DND-41 (cell line): ENCODE results near the gene SMIM43.

Experiments used
- ATAC-seq: fragments of 200-7000 bp; cut with Tn5 transposase; 3 replicates; pipeline ENCODE4 v1.9.1; 2021; ENCODE audit warnings: low read depth; ENCODE audit not compliant: insufficient read depth
- DNase-seq: peaks from one replicate; pipeline ENCODE4 v3.0.0-alpha.2; 2020
- H2AFZ ChIP-seq: 2 replicates; pipeline ENCODE4 v1.6.0; 2012; ENCODE audit warnings: low read depth, low read length
- H3K27ac ChIP-seq: 2 replicates; pipeline ENCODE4 v1.5.1; 2012; ENCODE audit warnings: low read length, inconsistent platforms
- H3K27me3 ChIP-seq: fragments of 200-600 bp; sonication (generic); 2 replicates; pipeline ENCODE4 v1.6.0; 2012; ENCODE audit warnings: low read length, mild to moderate bottlenecking, inconsistent platforms; ENCODE audit not compliant: insufficient read depth, poor library complexity
- H3K36me3 ChIP-seq: 2 replicates; pipeline ENCODE4 v1.5.1; 2012; ENCODE audit warnings: low read length, inconsistent platforms; ENCODE audit not compliant: insufficient read depth
- H3K4me1 ChIP-seq: 2 replicates; pipeline ENCODE4 v1.5.1; 2012; ENCODE audit warnings: mild to moderate bottlenecking, low read length; ENCODE audit not compliant: insufficient read depth
- H3K4me2 ChIP-seq: 2 replicates; pipeline ENCODE4 v1.6.0; 2012; ENCODE audit warnings: mild to moderate bottlenecking, moderate library complexity, low read length, inconsistent platforms; ENCODE audit not compliant: insufficient read depth
- H3K4me3 ChIP-seq, 2 experiments: fragments of 200-600 bp in 1 of 2; shearing (Covaris generic) in 1 of 2; 2 replicates each; pipeline ENCODE4 v1.5.1; 2012 to 2016; ENCODE audit warnings: inconsistent platforms in 2 of 2, low read length in 2 of 2, mild to moderate bottlenecking in 2 of 2, low read depth in 1 of 2, moderate library complexity in 1 of 2
- H3K79me2 ChIP-seq: 2 replicates; pipeline ENCODE4 v1.6.0; 2012; ENCODE audit warnings: low read length, inconsistent platforms; ENCODE audit not compliant: insufficient read depth
- H3K9ac ChIP-seq: 2 replicates; pipeline ENCODE4 v1.6.0; 2012; ENCODE audit warnings: low read depth, mild to moderate bottlenecking, inconsistent platforms, low read length, moderate library complexity
- H3K9me3 ChIP-seq: 2 replicates; pipeline ENCODE4 v1.5.1; 2012; ENCODE audit warnings: low read length, moderate library complexity, mild to moderate bottlenecking, inconsistent platforms; ENCODE audit not compliant: insufficient read depth, severe bottlenecking
- H4K20me1 ChIP-seq: 2 replicates; pipeline ENCODE4 v1.6.0; 2012; ENCODE audit warnings: low read length; ENCODE audit not compliant: insufficient read depth
- CTCF ChIP-seq: IDR thresholded peaks from 2 replicates; pipeline ENCODE4 v1.5.1; 2012; ENCODE audit warnings: borderline replicate concordance, low read length, moderate library complexity, mild to moderate bottlenecking; ENCODE audit not compliant: poor library complexity, severe bottlenecking; ENCODE audit errors: extremely low read depth
- EZH2 ChIP-seq: IDR thresholded peaks from 3 replicates; pipeline ENCODE4 v1.6.1; 2012; ENCODE audit warnings: borderline replicate concordance, low read depth, mild to moderate bottlenecking, moderate library complexity, low read length, inconsistent platforms; ENCODE audit not compliant: severe bottlenecking

Gene SMIM43

DNA sequence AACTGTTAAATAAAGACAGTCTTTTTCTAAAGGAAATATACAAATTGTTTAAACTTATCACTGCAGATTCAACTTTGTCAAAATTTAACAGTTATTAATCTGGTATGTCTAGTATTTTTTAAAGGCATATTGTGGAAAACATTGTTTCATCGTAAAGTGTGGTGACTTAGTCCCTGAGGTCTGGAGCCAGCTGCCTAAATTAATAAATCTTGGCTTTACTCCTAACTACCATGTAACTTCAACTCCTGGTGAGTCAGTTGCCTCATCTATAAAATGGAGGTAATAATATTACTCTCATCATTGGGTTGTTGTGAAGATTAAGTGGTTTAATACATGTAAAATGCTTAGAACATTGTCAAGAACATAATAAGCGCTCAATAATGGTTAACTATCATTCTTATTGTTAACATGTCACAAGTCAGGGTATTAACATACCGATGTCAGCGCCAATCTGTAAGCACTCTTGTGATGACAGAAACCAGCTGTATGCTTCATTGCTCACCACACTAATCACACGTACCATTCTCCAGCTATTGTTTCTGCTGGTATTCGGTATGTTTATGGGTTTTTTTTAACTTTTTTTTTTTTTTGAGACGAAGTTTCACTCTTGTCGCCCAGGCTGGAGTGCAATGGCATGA lies 14.1 kb upstream of the SMIM43 start:
- no peak overlapping the region for H3K9ac ChIP-seq
- ATAC-seq, result no peak
- no peaks in the 10 kb centered on the region for H3K4me1 ChIP-seq
- no peaks in the 10 kb centered on the region for H3K36me3 ChIP-seq
- H3K4me2 ChIP-seq, result no peak overlapping the region
- H2AFZ ChIP-seq, result no peak overlapping the region
- H3K9me3 ChIP-seq, result no peaks in the 10 kb centered on the region
- H3K4me3 ChIP-seq, result no peak overlapping the region
- no peaks in the 10 kb centered on the region for H3K27me3 ChIP-seq
- H3K27ac ChIP-seq, result no peak overlapping the region
- H4K20me1 ChIP-seq, result no peaks in the 10 kb centered on the region
- no peaks in the 10 kb centered on the region for H3K79me2 ChIP-seq
- no peak for DNase-seq
- TF ChIP-seq EZH2, result no peak
- TF ChIP-seq CTCF, result no peak

GRCh38 chr4:121777625-121778024 lies 12.7 kb upstream of the SMIM43 start:
- no peak for TF ChIP-seq CTCF
- TF ChIP-seq EZH2, result no peak
- no peaks in the 10 kb centered on the region for H3K79me2 ChIP-seq
- no peak overlapping the region for H3K27ac ChIP-seq
- H4K20me1 ChIP-seq, result no peaks in the 10 kb centered on the region
- H3K36me3 ChIP-seq, result no peaks in the 10 kb centered on the region
- no peaks in the 10 kb centered on the region for H3K27me3 ChIP-seq
- ATAC-seq (no peak), DNase-seq (no peak)
- peaks cover 3% of the 10 kb centered on the region; the same call in 1 of the 2 replicates for H3K4me1 ChIP-seq
- H3K4me3 ChIP-seq, result no peak overlapping the region
- H3K9ac ChIP-seq, result no peak overlapping the region
- no peak overlapping the region for H2AFZ ChIP-seq
- no peak overlapping the region for H3K4me2 ChIP-seq
- H3K9me3 ChIP-seq, result no peaks in the 10 kb centered on the region

DNA sequence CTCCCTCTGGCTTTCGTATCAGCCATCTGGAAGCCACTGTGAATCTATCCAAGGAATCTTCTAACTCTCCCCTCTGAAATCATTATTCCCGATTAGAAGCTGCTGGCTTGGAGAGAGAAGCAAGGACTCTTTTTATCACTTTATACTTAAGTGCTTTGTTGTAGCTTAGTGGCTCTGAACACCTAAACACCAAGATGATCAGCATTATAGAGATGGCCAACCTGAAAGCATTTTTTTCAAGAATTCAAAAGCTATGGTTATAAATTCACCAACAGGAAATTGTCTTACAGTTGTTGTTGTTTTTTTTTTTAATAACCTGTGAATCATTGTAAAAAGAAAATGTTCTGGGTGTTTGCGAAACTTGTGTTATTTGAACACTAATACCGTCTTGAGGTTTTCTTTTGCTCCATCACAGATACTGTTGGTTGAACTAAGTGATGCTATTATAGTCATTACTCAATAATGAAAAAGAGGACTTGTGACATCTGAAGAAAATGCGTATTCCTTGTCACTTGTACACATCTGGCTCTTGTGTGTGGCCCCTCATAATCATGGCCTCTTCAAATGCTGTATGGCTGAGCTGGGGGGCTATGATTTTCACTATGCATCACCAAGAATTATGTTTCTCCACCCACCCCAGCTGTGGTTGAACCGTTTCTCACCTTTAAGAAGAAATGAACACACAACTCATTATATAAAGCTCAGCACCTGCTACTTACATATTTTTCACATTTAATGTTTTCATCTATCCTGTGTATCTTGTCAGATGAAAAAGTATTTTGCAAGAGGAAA lies 11.8 kb upstream of the SMIM43 start:
- Histone ChIP-seq H3K4me1 (peaks cover 3% of the 10 kb centered on the region; the same call in 1 of the 2 replicates), H3K36me3 (no peaks in the 10 kb centered on the region), H3K4me3 (no peak overlapping the region), H3K79me2 (no peaks in the 10 kb centered on the region), H4K20me1 (no peaks in the 10 kb centered on the region), H2AFZ (no peak overlapping the region), H3K4me2 (no peak overlapping the region), H3K27me3 (no peaks in the 10 kb centered on the region), H3K9me3 (no peaks in the 10 kb centered on the region), H3K27ac (no peak overlapping the region), H3K9ac (no peak overlapping the region)
- ATAC-seq, result no peak
- TF ChIP-seq EZH2, result no peak
- TF ChIP-seq CTCF, result no peak
- DNase-seq, result no peak
